Measurements from ENCODE around the gene IL5RA. TPM values are rescaled to one million over a fixed set of nuclear protein-coding genes. Genes with fewer than 3 reads are reported as not detected.

The IL5RA gene
- total and polyA plus RNA-seq, 9 of the 15 experiments (the other 6 are each of a cell fraction or from before 2014, with no cell fraction given): 0.07 to 0.28 (median 0.14) TPM; not detected in 4

GRCh38 chr3:3064297-3064696 lies 45.9 kb downstream of the IL5RA start (continued):
- no peak for TF ChIP-seq RBM14 (IDR thresholded peaks at IDR 0.05; ENCODE audit: borderline replicate concordance, insufficient read depth, low read depth, low read length)
- no peak for TF ChIP-seq ZNF253 (CRISPR knock-in tag; conservative IDR thresholded peaks at IDR 0.05)

- ChIA-PET CTCF (ENCODE audit: low intra/inter-chr PET ratio) (no interaction called here), POLR2A (no interaction called here)
- no peak for ATAC-seq
- Histone ChIP-seq H3K9ac (ENCODE audit: insufficient read depth in 1 of 2, low read depth in 2 of 2, low read length in 2 of 2) (no peak overlapping the region), H3K27ac (ENCODE audit: extremely low read depth, low read depth, low read length) (no peak overlapping the region), H3K9me1 (ENCODE audit: control insufficient read depth, insufficient read depth, low read length) (no peaks in the 10 kb centered on the region), H3K36me3 (ENCODE audit: control insufficient read depth, insufficient read depth, low read length) (no peaks in the 10 kb centered on the region), H3K9me3 (replicated peaks; ENCODE audit: control insufficient read depth, insufficient read depth, low read depth, low read length) (no peaks in the 10 kb centered on the region), H3K4me1 (replicated peaks in 1 of 2; ENCODE audit: control insufficient read depth in 2 of 2, insufficient read depth in 2 of 2, low read length in 2 of 2) (no peaks in the 10 kb centered on the region), H3K27me3 (ENCODE audit: control insufficient read depth in 2 of 2, insufficient read depth in 2 of 2, low read length in 2 of 2) (no peaks in the 10 kb centered on the region), H3K4me3 (no peak overlapping the region), H3K4me2 (ENCODE audit: insufficient read depth, low read length) (no peak overlapping the region), H2AFZ (ENCODE audit: low read depth, low read length) (no peak overlapping the region), H4K20me1 (replicated peaks; ENCODE audit: control insufficient read depth, insufficient read depth, low read length) (no peaks in the 10 kb centered on the region), H3K79me2 (ENCODE audit: control insufficient read depth, insufficient read depth, low read length) (no peaks in the 10 kb centered on the region)
- 0% methylated on average over 1 of the region's 1 CpG for WGBS (ENCODE audit: insufficient coverage, low coverage, missing lambda C conversion rate)
- no TSS peak for BruUV-seq (replicated peaks)
- no peak for FAIRE-seq
- intact Hi-C loops (cut with micrococcal nuclease): no loop called here
- in situ Hi-C loops (cut with MboI): no loop called here
- no peak for DNase-seq (ENCODE audit: extremely low read depth in 1 of 4, low spot score in 3 of 4)
- no peak for TF ChIP-seq THRB (CRISPR knock-in tag; conservative IDR thresholded peaks at IDR 0.05)
- no peak for TF ChIP-seq ZNF639 (CRISPR knock-in tag; conservative IDR thresholded peaks at IDR 0.05 in 1 of 2, IDR thresholded peaks at IDR 0.05 in 1 of 2)
- no peak for TF ChIP-seq RCOR1 (IDR thresholded peaks at IDR 0.05; ENCODE audit: borderline replicate concordance in 1 of 2, low read depth in 2 of 2, low read length in 2 of 2)
- TF ChIP-seq TAF15 (IDR thresholded peaks at IDR 0.05; ENCODE audit: low read depth, low read length): no peak
- no peak for TF ChIP-seq POLR3G (IDR thresholded peaks at IDR 0.05; ENCODE audit: extremely low read depth, insufficient read length, insufficient replicate concordance)
- no peak for TF ChIP-seq FOXA3 (CRISPR knock-in tag; conservative IDR thresholded peaks at IDR 0.05 in 1 of 2, IDR thresholded peaks at IDR 0.05 in 1 of 2)
- no peak for TF ChIP-seq EP300 (IDR thresholded peaks at IDR 0.05; ENCODE audit: low read length)
- TF ChIP-seq ZNF140 (CRISPR knock-in tag; IDR thresholded peaks at IDR 0.05): no peak
- no peak for TF ChIP-seq JUND (IDR thresholded peaks at IDR 0.05; ENCODE audit: borderline replicate concordance, low read depth, low read length)
- TF ChIP-seq JUND (tag; IDR thresholded peaks at IDR 0.05; ENCODE audit: borderline replicate concordance, low read depth, low read length): no peak
- no peak for TF ChIP-seq ZNF165 (CRISPR knock-in tag; IDR thresholded peaks at IDR 0.05; ENCODE audit: borderline replicate concordance)
- no peak for TF ChIP-seq FOXJ3 (CRISPR knock-in tag; IDR thresholded peaks at IDR 0.05)
- no peak for TF ChIP-seq COPS2 (conservative IDR thresholded peaks at IDR 0.05)
- TF ChIP-seq FUS (optimal IDR thresholded peaks at IDR 0.05; ENCODE audit: low read depth, low read length): no peak
- TF ChIP-seq ZNF316 (IDR thresholded peaks at IDR 0.05): no peak
- TF ChIP-seq CCAR2 (IDR thresholded peaks at IDR 0.05; ENCODE audit: low read depth, low read length): no peak
- TF ChIP-seq ZSCAN29 (IDR thresholded peaks at IDR 0.05): no peak
Observed at GRCh38 chr3:3059645-3060044, 50.5 kb downstream of the IL5RA start.

Data from K562 (cell line).